ENCODE data around the gene ADAMTS9.

ADAMTS9 gene

GRCh38 chr3:64489361-64490044, 198.3 kb downstream of the ADAMTS9 start:
- DNase-seq (ENCODE audit: low read depth), result no peak

- no peak for DNase-seq (ENCODE audit: low read depth)
These were observed 198.9 kb downstream of the ADAMTS9 start for GRCh38 chr3:64488939-64489338.

GRCh38 chr3:64484289-64484992, 203.4 kb downstream of the ADAMTS9 start:
- peak; percentile 46 for DNase-seq (ENCODE audit: low read depth)

- no peak for DNase-seq (ENCODE audit: low read depth)
These were observed 204.3 kb downstream of the ADAMTS9 start for GRCh38 chr3:64483467-64483866.

- no peak for DNase-seq (ENCODE audit: low read depth)
These were observed 212.8 kb downstream of the ADAMTS9 start for GRCh38 chr3:64475037-64475436.

- DNase-seq (ENCODE audit: low read depth), result no peak
These were observed 214.3 kb downstream of the ADAMTS9 start for GRCh38 chr3:64473466-64473865.

GRCh38 chr3:64470436-64470835, 217.4 kb downstream of the ADAMTS9 start:
- no peak for DNase-seq (ENCODE audit: low read depth)

- DNase-seq (ENCODE audit: low read depth), result no peak
These were observed 220.4 kb downstream of the ADAMTS9 start for GRCh38 chr3:64467255-64467944.

All from stimulated activated CD8-positive, alpha-beta memory T cell treated with anti-CD3 and anti-CD28 coated beads, Interleukin-4, amount 100 ng/mL, for 24 hours (primary cell).